ENCODE measurements around the gene RASSF6. TPM values are rescaled to one million over a fixed set of nuclear protein-coding genes. Genes with fewer than 3 reads are reported as not detected.

Gene RASSF6
- total and polyA plus RNA-seq, 12 donors: 0.06 TPM; not detected in 11

DNA sequence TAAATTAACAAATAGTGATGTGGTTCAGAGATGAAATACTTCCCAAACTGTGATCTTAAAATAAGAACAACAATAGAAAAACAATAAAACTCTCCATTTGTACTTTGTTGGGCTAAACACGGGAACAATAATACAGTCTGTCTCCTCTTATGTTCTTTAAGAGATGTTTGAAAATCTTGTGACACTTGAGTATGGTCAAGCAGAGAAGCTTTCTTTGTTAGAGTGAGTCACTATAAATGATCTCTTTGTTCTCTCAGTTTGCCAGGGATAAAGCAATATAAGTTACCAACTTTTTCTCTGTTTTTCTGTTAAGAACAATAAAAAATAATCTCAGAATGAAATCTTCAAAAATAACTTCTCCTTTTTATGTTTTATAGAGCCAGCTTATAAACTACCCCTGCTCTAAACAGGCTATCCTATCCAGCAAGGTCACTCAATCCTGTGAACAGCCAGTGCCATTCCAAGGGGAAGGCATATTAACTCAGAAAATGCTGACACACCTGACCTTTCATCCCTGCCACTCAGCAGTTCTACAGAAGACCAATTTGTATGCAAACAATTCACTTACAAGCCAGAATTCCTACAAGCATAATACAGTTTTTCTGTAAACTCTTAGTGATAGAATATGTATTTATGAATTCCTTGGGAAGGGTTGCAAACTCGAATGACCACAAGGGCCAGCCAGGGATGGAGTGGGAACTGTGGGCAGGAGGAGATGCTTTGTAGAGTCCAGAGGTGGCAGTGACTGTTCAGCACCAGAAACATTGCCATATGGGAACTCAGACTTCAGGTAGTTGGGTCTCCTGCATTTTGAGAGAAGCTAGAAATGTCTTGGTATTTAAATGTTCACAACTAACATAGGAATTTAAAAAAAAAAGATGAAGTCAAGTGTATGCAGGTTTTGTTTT is 86.5 kb downstream of the RASSF6 start:
- TF ChIP-seq, protein P1, sequence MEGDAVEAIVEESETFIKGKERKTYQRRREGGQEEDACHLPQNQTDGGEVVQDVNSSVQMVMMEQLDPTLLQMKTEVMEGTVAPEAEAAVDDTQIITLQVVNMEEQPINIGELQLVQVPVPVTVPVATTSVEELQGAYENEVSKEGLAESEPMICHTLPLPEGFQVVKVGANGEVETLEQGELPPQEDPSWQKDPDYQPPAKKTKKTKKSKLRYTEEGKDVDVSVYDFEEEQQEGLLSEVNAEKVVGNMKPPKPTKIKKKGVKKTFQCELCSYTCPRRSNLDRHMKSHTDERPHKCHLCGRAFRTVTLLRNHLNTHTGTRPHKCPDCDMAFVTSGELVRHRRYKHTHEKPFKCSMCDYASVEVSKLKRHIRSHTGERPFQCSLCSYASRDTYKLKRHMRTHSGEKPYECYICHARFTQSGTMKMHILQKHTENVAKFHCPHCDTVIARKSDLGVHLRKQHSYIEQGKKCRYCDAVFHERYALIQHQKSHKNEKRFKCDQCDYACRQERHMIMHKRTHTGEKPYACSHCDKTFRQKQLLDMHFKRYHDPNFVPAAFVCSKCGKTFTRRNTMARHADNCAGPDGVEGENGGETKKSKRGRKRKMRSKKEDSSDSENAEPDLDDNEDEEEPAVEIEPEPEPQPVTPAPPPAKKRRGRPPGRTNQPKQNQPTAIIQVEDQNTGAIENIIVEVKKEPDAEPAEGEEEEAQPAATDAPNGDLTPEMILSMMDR (IDR thresholded peaks at IDR 0.05): no peak
- DNase-seq: no peak
- ATAC-seq: no peak
- Histone ChIP-seq H3K27me3 (no peaks in the 10 kb centered on the region), H3K9me3 (no peaks in the 10 kb centered on the region), H3K27ac (no peak overlapping the region), H3K4me1 (no peaks in the 10 kb centered on the region), H3K4me3 (no peak overlapping the region), H3K36me3 (no peaks in the 10 kb centered on the region)
- WGBS, 2 donors: 63 to 71% methylated on average over 2 of the region's 2 CpGs
- intact Hi-C loops (cut with DNase I): no loop called here

DNA sequence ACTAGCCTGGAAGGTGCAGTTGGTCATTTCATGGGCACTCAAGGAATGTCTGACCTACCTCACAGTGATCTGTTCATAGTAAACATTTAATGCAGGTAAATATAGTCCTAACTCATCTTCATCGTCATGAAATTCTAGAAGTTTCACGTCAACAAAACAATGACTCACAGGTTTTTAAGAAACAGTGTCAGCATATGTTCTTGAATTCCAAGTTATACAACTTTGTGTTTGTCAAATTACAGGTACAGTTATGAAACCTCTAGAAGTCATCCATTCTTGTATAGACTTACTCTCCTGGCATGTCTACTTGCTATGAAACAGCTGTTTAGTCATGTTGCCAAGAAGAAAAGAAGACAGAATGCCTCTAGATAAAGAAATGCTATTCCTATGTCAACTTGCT is 92.1 kb downstream of the RASSF6 start:
- no peak overlapping the region for H3K4me3 ChIP-seq
- ATAC-seq (no peak), DNase-seq (no peak)
- TF ChIP-seq, protein P1 (IDR thresholded peaks at IDR 0.05): no peak
- no peaks in the 10 kb centered on the region for H3K36me3 ChIP-seq
- intact Hi-C loops (cut with DNase I): no loop called here
- H3K27me3 ChIP-seq: peaks cover 0 to 4% (median 0%) of the 10 kb centered on the region in 7 donors
- H3K27ac ChIP-seq: no peak overlapping the region
- H3K4me1 ChIP-seq: no peaks in the 10 kb centered on the region
- H3K9me3 ChIP-seq: no peaks in the 10 kb centered on the region
- 93 to 94% methylated on average over 2 of the region's 2 CpGs for WGBS, 2 donors

DNA sequence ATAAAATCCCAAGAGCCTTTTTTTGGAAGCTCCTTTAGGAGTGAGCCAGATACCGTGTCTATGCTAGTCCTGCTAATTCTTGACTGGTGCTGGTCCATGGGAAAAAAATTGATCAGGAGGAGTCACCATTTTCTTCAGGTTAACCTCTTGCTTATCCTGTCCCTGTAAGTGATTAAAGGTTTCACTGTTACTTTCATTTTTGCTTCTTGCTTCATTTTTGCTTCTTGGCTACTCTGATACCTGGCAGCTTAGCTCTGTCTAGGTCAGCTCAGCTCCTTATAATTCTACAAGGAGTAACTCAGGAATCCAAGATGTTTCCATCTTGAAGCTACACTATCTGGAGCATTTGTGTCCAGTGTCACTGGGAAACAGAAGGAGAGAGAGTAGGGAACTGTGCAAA is 93.0 kb downstream of the RASSF6 start:
- H3K27me3 ChIP-seq: peaks cover 0 to 4% (median 0%) of the 10 kb centered on the region in 7 donors
- no peaks in the 10 kb centered on the region for H3K9me3 ChIP-seq
- H3K36me3 ChIP-seq: no peaks in the 10 kb centered on the region
- DNase-seq (no peak), ATAC-seq (no peak)
- H3K4me1 ChIP-seq: no peaks in the 10 kb centered on the region
- TF ChIP-seq, protein P1 (IDR thresholded peaks at IDR 0.05): no peak
- 61 to 74% methylated on average over 1 of the region's 1 CpG for WGBS, 2 donors
- intact Hi-C loops (cut with DNase I): no loop called here
- no peak overlapping the region for H3K4me3 ChIP-seq
- H3K27ac ChIP-seq: no peak overlapping the region

DNA sequence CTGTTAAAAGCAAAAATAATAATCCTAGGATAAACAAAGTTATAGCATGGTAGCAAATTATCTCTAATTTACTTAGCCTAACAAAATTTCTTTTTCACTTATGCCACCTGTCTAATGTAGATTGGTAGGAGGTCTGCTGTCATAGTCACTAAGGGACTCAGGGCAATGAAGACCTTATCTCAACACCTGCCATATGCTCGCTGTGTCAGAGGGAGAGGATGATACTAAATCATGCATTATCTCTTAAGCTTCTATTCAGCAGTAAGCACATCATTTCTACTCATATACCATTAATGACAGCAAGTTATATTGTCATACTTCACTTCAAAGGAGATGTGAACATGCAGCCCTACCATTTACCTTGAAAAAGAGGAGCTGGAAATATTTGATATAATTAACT is 94.6 kb downstream of the RASSF6 start:
- intact Hi-C loops (cut with DNase I): no loop called here
- ATAC-seq (no peak), DNase-seq (no peak)
- Histone ChIP-seq H3K27me3 (peaks cover 0 to 4% (median 0%) of the 10 kb centered on the region in 7 donors), H3K9me3 (no peaks in the 10 kb centered on the region), H3K4me1 (no peaks in the 10 kb centered on the region), H3K4me3 (no peak overlapping the region), H3K27ac (no peak overlapping the region), H3K36me3 (no peaks in the 10 kb centered on the region)
- TF ChIP-seq, protein P1 (IDR thresholded peaks at IDR 0.05): no peak
- 50 to 56% methylated on average over 1 of the region's 1 CpG for WGBS, 2 donors
